Heart left ventricle (tissue), 16 donors: ENCODE measurements around the gene RNF7. TPM values are rescaled to one million over a fixed set of nuclear protein-coding genes. Genes with fewer than 3 reads are reported as not detected.
A peak's percentile ranks its signal among the peaks of the same experiment; 100 is the strongest.
"Not testable (repeated sequence)": the region's sequence is repeated elsewhere in the genome, so short reads cannot be mapped to it uniquely, and the experiment has no call there.

ENCODE experiments used
- ATAC-seq, 4 donors: fragments of 200-7000 bp; cut with Tn5 transposase; one replicate each; pipeline ENCODE4 v1.9.1; 2020 to 2022; ENCODE audit warnings: moderate library complexity in 4 of 4, mild to moderate bottlenecking in 3 of 4, moderate number of reproducible peaks in 1 of 4
- DNase-seq, 5 donors: peaks; one replicate each; pipeline ENCODE4 v3.0.0-alpha.2; 2020
- H3K27ac ChIP-seq, 12 donors: fragments of 200-600 bp; sonication (generic) in 4 of 12; one replicate each; pipeline versions ENCODE4 v1.5.0 to v1.8.0; 2016 to 2022; ENCODE audit warnings: mild to moderate bottlenecking in 2 of 12
- H3K27me3 ChIP-seq, 9 donors: fragments of 200-600 bp; sonication (generic) in 2 of 9; one replicate each; pipeline versions ENCODE4 v1.5.1 to v1.8.0; 2016 to 2022; ENCODE audit warnings: mild to moderate bottlenecking in 3 of 9
- H3K36me3 ChIP-seq, 9 donors: fragments of 200-600 bp; sonication (generic) in 2 of 9; one replicate each; pipeline versions ENCODE4 v1.5.0 to v1.8.0; 2018 to 2022; ENCODE audit warnings: mild to moderate bottlenecking in 2 of 9
- H3K4me1 ChIP-seq, 12 donors: fragments of 200-600 bp; sonication (generic) in 4 of 12; one replicate each; pipeline versions ENCODE4 v1.5.0 to v1.8.0; 2016 to 2022; ENCODE audit warnings: mild to moderate bottlenecking in 3 of 12
- H3K4me3 ChIP-seq, 12 donors: fragments of 200-600 bp; sonication (generic) in 4 of 12; one replicate each; pipeline versions ENCODE4 v1.5.0 to v1.8.0; 2017 to 2022; ENCODE audit warnings: mild to moderate bottlenecking in 9 of 12, moderate library complexity in 4 of 12
- H3K9me3 ChIP-seq, 12 donors: fragments of 200-600 bp; sonication (generic) in 4 of 12; one replicate each; pipeline versions ENCODE4 v1.5.0 to v1.8.0; 2016 to 2022; ENCODE audit warnings: mild to moderate bottlenecking in 1 of 12
- POLR2A ChIP-seq, 2 donors: fragments of 450-650 bp; IDR thresholded peaks; one replicate each; pipeline ENCODE4 v1.6.1; 2017; ENCODE audit warnings: antibody characterized with exemption in 2 of 2, mild to moderate bottlenecking in 2 of 2, moderate library complexity in 2 of 2
- whole genome bisulfite sequencing, 4 donors: extraction: QIAGEN DNeasy Blood & Tissue Kit in 2 of 4; methylation state at CpG; one replicate each; pipeline versions ENCODE4 v1.1.5 to v1.1.7; 2013 to 2018; 5-methylcytosine and 5-hydroxymethylcytosine counted together
- intact Hi-C, 10 donors: fragments of 100-400 bp; cut with DNase I; formaldehyde crosslinking; loops; one replicate each; pipeline versions ENCODE4 v1.11.1 to v1.14.2; 2022
- long read RNA-seq, 3 donors: library from polyadenylated mRNA; unstranded; transcript quantifications; one replicate each; pipeline ENCODE4 v2.0.0, GENCODE V29; 2020 to 2021
- polyA plus RNA-seq, 2 donors: library from polyadenylated mRNA; stranded (reverse); fragments of 200-250 nt; gene quantifications; one replicate each; pipeline ENCODE4 v1.2.3, GENCODE V29; 2013
- total RNA-seq, 9 donors: library from RNA; depleted of rRNA in 2 of 9; stranded (reverse); fragments of >200 nt in 2 of 9; fragmentation: NEBNext Ultra II Directional in 3 of 9; extraction: Animal tissue kit (Norgen Biotek cat#: 25700) in 3 of 9; gene quantifications; one replicate each; pipeline versions ENCODE4 v1.1.0 to v1.2.4, GENCODE V29; 2016 to 2023
- TF ChIP-seq, protein P1 (sequence below), 12 donors: fragments of 200-600 bp; sonication (generic) in 4 of 12; IDR thresholded peaks; one replicate each; pipeline versions ENCODE4 v1.5.0 to v1.8.0; 2018 to 2022; ENCODE audit warnings: antibody characterized with exemption in 12 of 12, mild to moderate bottlenecking in 5 of 12
- donor health status: ischemic (EF 13 %, LVEDD 7.1; RV severe dilation, severe dysfunction).
- donor health status: healthy with polysubstance abuse.
- donor health status: DM: no; HTN: yes; CAD: no.
- donor health status: DM: no; HTN: no; CAD: no.
- donor health status: ischemic (EF 25% LVEDD 6.9; RV normal size, moderate dysfunction).
- donor health status: ischemic (EF 25% LVEDD 5.7; RV mildly dilated, moderate dysfunction).
- donor health status: healthy.
- donor health status: DM: yes; HTN: yes; CAD: no.
- donor health status: ischemic (EF 35%, LVEDD 5.7; RV mildly dilated, moderate dysfunction).
- donor health status: nonischemic (EF 11% LVEDD 7.7; RV severe dilation, severe dysfunction).
- donor health status: DM: yes; HTN: yes; CAD: no.
- donor health status: PGD.
- donor health status: ischemic (EF 29% LVEDD 5.4; RV normal size, mild dysfunction).
- donor health status: nonischemic (EF 23%, LVEDD 6.1; RV moderate dilation, normal function).

The RNF7 gene
- total RNA-seq (10 to 100 TPM; 73.0 to 95.3 (median 79.4) TPM), polyA plus RNA-seq (100 to 1,000 TPM in 1 of 2 donors, 10 to 100 TPM in 1; 91.3 to 197 TPM)
- long read RNA-seq, donor 1, transcript RNF7-201 (3 exons, 2,763 nt): major isoform, 119 of 125 reads
- long read RNA-seq, donor 1, partial matches to known transcripts: 0 of 125 reads
- long read RNA-seq, donor 1, other reads (novel, unspliced or antisense): 2 of 125 reads
- long read RNA-seq, donor 2, transcript RNF7-202 (3 exons, 805 nt): minor isoform, 5 of 157 reads
- long read RNA-seq, donor 2, transcript RNF7-203 (4 exons, 1,036 nt): minor isoform, 6 of 157 reads
- long read RNA-seq, donor 2, transcript RNF7-201 (3 exons, 2,763 nt): major isoform, 141 of 157 reads
- long read RNA-seq, donor 2, partial matches to known transcripts: 1 of 157 reads
- long read RNA-seq, donor 2, other reads (novel, unspliced or antisense): 4 of 157 reads
- long read RNA-seq, donor 3, transcript RNF7-201 (3 exons, 2,763 nt): major isoform, 67 of 75 reads
- long read RNA-seq, donor 3, partial matches to known transcripts: 2 of 75 reads
- long read RNA-seq, donor 3, other reads (novel, unspliced or antisense): 0 of 75 reads

DNA sequence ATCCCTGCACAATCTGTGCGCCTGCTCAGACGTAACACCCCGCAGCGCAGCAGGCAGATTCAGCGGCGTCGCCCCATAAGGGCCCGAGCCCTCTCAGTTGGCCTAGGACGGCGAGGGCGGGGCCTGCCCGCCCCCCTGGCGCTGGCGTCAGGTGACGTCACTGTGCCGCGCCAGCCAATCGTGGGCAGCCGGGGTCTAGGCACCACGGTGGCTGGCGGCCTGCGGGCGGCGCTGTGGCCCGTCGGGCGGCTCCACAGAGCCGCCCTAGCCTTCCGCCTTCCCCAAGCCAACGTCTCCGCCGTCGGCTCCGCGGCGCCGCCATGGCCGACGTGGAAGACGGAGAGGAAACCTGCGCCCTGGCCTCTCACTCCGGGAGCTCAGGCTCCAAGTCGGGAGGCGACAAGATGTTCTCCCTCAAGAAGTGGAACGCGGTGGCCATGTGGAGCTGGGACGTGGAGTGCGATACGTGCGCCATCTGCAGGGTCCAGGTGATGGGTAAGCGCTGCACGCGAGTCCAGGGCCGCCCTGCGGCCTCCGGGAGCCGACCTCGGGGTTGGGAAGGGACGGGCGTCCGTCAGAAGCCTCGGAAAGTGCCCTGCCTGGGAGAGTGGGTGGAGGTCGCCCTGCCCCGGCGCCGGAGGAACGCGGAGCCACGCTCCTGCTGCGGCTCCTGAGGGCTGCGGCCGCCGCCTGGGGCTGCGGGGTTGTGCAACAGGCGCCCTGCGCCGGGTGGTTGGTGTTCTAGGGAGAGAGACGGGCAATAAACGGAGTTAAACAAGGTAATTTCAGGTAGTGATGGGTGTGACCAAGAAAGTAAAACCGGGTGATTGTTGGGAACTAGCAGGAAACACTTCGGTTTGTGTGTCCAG lies at the start of gene RNF7:
TSS of gene RNF7 (plus strand) at position 277 of the 869 bp plus-strand sequence. CDS start at position 321, 44 bp downstream.
- 0 to 1% (median 0%) methylated on average over 38 to 81 of the region's 81 CpGs for WGBS, 4 donors
- intact Hi-C loops: loop anchor here (1.0 to 10.0 kb wide), 17 partner anchors 59 to 537 kb away; partner anchors contain the start of gene ATP1B3 (in 6 of the 10)
- Histone ChIP-seq H3K4me3 (peak within 1 kb of the TSS; percentile 63 to 99 (median 94)), H3K36me3 (peaks cover 0 to 9% (median 8%) of the 10 kb centered on the region in 9 donors), H3K27ac (peak within 1 kb of the TSS; percentile 80 to 97 (median 95)), H3K27me3 (no peaks in the 10 kb centered on the region), H3K4me1 (peaks cover 0 to 44% (median 31%) of the 10 kb centered on the region in 12 donors), H3K9me3 (no peaks in the 10 kb centered on the region)
- ATAC-seq (peak; percentile 97 to 99 (median 98)), DNase-seq (peak; percentile 95 to 99 (median 96))
- TF ChIP-seq POLR2A (IDR thresholded peaks at IDR 0.05): peak in 1 of 2 donors; percentile 83
- TF ChIP-seq, protein P1, sequence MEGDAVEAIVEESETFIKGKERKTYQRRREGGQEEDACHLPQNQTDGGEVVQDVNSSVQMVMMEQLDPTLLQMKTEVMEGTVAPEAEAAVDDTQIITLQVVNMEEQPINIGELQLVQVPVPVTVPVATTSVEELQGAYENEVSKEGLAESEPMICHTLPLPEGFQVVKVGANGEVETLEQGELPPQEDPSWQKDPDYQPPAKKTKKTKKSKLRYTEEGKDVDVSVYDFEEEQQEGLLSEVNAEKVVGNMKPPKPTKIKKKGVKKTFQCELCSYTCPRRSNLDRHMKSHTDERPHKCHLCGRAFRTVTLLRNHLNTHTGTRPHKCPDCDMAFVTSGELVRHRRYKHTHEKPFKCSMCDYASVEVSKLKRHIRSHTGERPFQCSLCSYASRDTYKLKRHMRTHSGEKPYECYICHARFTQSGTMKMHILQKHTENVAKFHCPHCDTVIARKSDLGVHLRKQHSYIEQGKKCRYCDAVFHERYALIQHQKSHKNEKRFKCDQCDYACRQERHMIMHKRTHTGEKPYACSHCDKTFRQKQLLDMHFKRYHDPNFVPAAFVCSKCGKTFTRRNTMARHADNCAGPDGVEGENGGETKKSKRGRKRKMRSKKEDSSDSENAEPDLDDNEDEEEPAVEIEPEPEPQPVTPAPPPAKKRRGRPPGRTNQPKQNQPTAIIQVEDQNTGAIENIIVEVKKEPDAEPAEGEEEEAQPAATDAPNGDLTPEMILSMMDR (IDR thresholded peaks at IDR 0.05): peak; percentile 87 to 99 (median 96)

DNA sequence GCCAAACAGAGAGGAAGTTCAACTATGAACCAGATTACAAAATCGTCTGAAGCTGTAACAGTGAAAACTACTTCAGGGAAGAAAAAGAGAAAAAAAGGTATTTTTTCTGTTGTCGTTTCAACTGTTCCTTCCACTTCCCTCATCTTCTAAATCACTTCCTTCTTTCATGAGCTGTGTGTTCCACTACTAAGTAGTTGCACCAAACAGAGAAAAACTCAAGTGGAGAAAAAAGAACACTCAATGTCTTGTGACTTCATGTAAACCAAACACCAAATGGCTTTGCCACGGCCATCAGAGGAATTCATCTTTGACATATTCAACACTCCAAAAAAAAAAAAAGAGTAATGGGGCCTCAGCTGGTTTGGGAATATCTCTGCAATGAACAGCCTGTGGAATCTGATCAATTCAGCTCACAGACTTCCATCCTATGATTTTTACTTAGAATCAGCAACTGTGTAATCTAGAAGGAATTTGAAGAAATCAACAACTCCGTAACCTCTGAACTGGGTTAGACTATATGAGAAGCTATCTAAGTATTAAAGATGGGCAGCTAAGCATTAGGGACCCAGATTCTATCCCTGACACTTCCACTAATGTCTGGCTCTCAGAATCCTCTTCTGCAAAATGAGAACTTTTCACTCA lies 47.5 kb upstream of the RNF7 start:
- Histone ChIP-seq H3K36me3 (no peaks in the 10 kb centered on the region), H3K9me3 (no peaks in the 10 kb centered on the region), H3K27me3 (no peaks in the 10 kb centered on the region), H3K4me1 (peaks cover 0 to 32% (median 4%) of the 10 kb centered on the region in 12 donors), H3K27ac (peak overlapping the region in 1 of 12 donors; percentile 72), H3K4me3 (no peak overlapping the region)
- 61 to 68% (median 64%) methylated on average over 4 of the region's 4 CpGs for WGBS, 4 donors
- ATAC-seq (no peak), DNase-seq (no peak)
- intact Hi-C loops: no loop called here
- no peak for TF ChIP-seq POLR2A (IDR thresholded peaks at IDR 0.05)
- TF ChIP-seq, protein P1 (IDR thresholded peaks at IDR 0.05): no peak

DNA sequence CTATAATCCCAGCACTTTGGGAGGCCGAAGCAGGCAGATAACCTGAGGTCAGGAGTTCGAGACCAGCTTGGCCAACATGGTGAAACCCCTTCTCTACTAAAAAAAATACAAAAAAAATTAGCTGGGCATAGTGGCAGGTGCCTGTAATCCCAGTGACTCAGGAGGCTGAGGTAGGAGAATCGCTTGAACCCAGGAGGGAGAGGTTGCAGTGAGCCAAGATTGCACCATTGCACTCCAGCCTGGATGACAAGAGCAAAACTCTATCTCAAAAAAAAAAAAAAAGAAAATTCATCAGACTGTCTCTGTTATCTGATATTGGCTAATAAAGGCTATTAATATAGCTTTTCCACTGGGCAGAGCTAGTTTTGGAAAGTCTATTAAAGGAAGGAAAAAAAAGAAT lies 46.6 kb upstream of the RNF7 start:
- intact Hi-C loops, H3K27me3 ChIP-seq, H3K4me3 ChIP-seq, H3K36me3 ChIP-seq, DNase-seq, ATAC-seq, H3K9me3 ChIP-seq: not testable (repeated sequence)
- peak overlapping the region in 1 of 12 donors; percentile 72 for H3K27ac ChIP-seq
- 77 to 93% (median 79%) methylated on average over 3 of the region's 3 CpGs for WGBS, 4 donors
- peaks cover 0 to 23% (median under 1%) of the 10 kb centered on the region in 12 donors for H3K4me1 ChIP-seq

DNA sequence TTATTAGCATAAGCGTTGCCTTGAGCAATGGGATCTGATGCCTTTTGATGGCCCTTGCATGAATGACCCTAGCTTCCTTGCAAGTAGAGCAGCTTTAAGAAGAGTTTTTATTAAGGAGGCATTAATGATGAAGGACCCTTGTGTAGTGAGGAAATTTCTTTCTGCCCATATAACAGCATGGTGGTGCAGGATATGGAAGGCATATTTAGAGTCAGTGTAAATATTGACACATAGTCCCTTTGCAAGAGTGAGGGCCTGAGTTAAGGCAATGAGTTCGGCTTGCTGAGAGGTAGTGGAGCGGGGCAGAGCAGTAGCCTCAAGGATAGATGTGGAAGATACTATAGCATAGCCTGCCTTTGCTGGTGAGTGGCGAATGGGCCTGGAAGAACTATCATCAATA lies 45.1 kb upstream of the RNF7 start:
- ATAC-seq, H3K36me3 ChIP-seq, DNase-seq, intact Hi-C loops, H3K4me3 ChIP-seq, H3K27ac ChIP-seq, H3K27me3 ChIP-seq, H3K9me3 ChIP-seq: not testable (repeated sequence)
- peaks cover 0 to 13% (median 0%) of the 10 kb centered on the region in 12 donors for H3K4me1 ChIP-seq
- 84 to 98% (median 85%) methylated on average over 4 of the region's 4 CpGs for WGBS, 4 donors
